ENCODE measurements around the gene KPNA1. TPM values are rescaled to one million over a fixed set of nuclear protein-coding genes. Genes with fewer than 3 reads are reported as not detected.

KPNA1 gene
- total RNA-seq, 1 donor from 2014 or later = 46.0 TPM

DNA sequence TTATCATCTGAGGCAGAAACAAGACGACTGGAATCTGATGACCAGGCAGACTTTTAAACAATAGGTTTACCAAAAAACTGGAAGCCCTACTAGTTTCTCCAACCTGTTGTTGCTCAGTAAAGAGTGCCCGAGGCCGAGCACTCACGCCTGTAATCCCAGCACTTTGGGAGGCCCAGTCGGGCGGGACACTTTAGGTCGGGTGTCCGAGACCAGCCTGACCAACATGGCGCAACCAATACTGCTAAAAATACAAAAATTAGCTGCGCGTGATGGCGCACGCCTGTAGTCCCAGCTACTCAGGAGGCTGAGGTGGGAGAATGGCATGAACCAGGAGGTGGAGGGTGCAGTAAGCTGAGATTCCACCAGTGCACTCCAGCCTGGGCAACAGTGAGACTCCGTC, 97.8 kb downstream of the KPNA1 start:
- DNase-seq (ENCODE audit: low read depth) = peak; percentile 11

DNA sequence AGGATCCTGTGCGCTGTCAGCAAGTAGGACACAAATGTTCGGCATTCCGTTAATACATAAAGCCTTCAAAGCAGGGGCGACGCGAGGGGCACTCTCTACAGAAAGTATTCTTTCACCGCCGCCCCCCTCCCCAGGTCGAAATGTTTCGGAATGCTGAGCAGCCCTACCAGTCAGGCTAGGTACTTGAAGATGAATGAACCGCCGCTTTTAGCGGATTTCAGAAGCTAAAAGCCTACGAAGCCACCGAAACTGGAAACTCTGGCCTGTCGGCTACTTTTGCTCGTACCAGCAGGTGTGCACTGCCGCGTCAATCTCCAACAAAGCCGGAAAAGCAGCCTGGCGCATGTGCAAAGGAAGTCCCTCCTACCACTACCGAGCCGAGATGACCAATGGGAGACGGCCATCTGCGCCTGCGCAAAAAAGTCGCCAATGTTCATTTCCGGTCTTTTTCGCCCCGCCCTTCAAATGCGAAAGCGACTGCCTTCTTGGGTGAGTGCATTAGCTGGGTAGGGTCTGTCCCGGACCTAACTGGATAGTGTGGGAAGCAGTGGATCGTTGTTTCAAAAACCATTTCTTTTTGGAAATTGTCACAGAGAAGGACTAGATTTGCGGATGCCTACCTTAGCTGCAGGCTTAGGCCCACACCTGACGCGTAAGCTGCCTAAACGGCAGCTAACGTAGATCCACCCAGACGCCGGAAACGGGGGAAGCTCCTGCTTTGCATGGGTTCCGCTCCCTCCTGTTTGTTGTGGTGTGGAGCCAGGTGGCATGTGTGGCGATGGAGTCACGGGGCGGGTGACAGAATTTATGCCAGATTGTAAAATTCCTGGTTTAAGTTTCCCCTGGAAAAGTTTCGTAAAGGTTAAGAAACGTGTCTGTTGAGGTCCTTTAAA, 98.7 kb downstream of the KPNA1 start, which contains the start of gene WDR5B:
Gene WDR5B, minus strand, starts transcription at position 301 of the 893 bp plus-strand sequence. CDS start 534 bp downstream, outside the sequence.
- DNase-seq (ENCODE audit: low read depth) = peak; percentile 99

DNA sequence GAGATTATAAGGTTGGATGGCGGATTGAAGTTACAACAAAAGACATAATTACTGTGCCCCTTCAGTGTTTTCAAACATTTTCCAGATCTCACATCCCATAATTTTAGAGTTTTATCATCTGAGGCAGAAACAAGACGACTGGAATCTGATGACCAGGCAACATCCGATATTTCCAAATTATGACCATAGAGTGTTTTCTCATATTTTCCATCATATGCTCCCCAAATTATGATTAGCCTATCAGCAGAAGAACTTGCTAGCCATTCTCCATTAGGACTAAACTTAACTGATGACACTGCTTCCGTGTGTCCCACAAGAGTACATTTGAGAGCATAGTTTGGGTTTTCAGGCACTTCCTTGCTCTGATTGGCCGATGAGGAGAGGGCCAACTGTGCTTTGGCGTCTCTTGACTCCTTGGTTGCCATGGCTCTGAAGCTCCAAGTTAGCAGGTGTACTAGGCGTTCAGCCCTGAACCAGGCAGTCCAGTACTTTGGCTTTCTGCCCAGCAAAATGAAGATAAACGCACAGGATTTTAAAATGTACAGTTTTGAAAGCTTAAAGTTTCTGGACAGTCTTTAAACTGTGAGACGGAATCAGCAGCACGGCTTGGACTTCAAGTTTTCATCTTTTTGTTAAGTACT, 99.5 kb downstream of the KPNA1 start:
- DNase-seq (ENCODE audit: low read depth) = peak; percentile 87

- no peak for DNase-seq (ENCODE audit: low read depth)
Observed at GRCh38 chr3:122414391-122414790, 100.3 kb downstream of the KPNA1 start.

GRCh38 chr3:122410639-122411038, 104.1 kb downstream of the KPNA1 start:
- no peak for DNase-seq (ENCODE audit: low read depth)

- DNase-seq (ENCODE audit: low read depth) = no peak
Observed at GRCh38 chr3:122410111-122410510, 104.6 kb downstream of the KPNA1 start.

GRCh38 chr3:122409446-122409845, 105.3 kb downstream of the KPNA1 start:
- DNase-seq (ENCODE audit: low read depth) = no peak

DNA sequence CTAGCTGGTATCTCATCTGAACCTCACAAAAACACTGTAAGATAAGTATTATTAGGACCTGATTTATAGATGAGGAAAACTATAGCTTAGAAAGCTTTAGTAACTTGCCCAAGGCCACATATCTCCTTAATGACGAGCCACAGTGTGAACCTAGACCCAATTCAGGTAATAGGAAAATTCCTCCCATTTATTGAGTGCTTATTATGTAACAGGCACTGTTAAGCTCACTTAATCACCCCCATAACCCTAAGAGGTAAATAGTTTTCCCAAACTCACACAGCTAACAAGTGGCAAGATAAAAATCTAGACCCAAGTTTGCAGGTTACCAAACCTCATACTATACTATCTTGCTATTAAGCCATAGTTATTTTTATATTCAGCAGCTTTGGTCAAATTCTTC, 106.8 kb downstream of the KPNA1 start:
- no peak for DNase-seq (ENCODE audit: low read depth)

DNA sequence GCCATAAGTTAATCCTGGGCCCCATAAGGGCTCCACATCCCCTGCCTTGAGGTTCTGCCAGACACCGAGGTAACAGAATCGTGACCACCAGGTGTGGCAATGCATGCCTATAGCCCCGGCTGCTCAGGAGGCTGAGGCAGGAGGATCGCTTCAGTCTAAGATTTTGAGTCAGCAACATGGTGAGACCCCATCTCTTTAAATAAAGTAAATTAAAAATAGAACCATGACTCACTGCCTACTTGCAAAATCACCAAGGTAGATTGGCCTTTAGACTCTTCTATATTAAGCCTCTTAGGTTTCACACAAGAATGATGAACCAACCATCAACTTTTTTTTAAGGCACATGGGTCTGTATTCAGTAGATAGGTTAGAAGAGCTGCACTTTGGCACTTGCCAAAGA, 108.5 kb downstream of the KPNA1 start:
- DNase-seq (ENCODE audit: low read depth) = peak; percentile 54

- DNase-seq (ENCODE audit: low read depth) = peak; percentile 67
Observed at GRCh38 chr3:122405015-122405414, 109.7 kb downstream of the KPNA1 start.

GRCh38 chr3:122403489-122403888, 111.2 kb downstream of the KPNA1 start:
- no peak for DNase-seq (ENCODE audit: low read depth)

DNA sequence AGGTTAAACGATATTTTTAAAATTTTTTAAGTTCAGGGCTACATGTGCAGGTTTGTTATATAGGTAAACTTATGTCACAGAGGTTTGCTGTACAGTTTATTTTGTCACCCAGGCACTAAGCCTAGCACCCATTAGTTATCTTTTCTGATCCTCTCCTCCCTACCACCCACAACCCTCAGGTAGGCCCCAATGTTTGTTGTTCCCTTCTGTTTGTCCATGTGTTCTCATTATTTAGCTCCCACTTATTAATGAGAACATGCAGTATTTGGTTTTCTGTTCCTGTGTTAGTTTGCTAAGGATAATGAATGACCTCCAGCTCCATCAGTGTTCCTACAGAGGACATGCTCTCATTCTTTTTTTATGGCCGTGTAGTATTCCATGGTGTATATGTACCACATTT, 115.8 kb downstream of the KPNA1 start:
- no peak for DNase-seq (ENCODE audit: low read depth)

- DNase-seq (ENCODE audit: low read depth) = no peak
Observed at GRCh38 chr3:122397201-122397600, 117.5 kb downstream of the KPNA1 start.

GRCh38 chr3:122396511-122396910, 118.2 kb downstream of the KPNA1 start:
- no peak for DNase-seq (ENCODE audit: low read depth)

DNA sequence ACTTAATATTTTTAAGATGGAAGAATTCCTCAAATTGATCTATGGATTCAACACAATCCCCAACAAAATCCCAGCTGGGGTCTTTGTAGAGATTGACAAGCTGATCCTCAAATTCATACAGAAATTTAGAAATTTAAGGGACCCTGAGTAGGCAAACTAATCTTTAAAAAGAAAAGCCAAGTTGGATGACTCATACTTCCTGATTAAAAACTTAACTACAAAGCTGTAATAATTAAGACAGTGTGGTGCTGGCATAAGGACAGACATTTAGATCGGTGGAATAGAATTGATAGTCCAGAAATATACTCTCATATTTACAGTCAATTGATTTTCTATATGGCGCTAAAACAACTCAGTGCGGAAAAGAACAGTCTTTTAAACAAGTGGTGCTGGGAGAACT, 119.2 kb downstream of the KPNA1 start:
- DNase-seq (ENCODE audit: low read depth) = no peak

DNA sequence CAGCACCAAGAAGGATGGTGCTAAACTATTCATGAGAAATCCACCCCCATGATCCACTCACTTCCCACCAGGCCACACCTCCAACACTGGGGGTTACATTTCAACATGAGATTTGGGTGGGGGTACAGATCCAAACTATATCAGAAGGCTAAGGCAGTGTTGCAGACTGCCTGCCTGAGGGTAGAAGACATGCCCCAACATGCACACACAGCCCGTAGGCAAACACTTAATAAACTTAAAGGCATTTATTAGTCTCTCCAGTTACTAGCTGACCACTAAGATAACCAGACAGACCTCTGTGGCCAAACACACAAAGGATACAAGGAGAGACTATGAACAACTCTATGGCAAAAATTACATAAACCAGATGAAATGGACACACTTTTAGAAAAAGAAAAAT, 120.6 kb downstream of the KPNA1 start:
- peak; percentile 8 for DNase-seq (ENCODE audit: low read depth)

GRCh38 chr3:122392868-122393844, 121.6 kb downstream of the KPNA1 start:
- DNase-seq (ENCODE audit: low read depth) = peak; percentile 51

- no peak for DNase-seq (ENCODE audit: low read depth)
Observed at GRCh38 chr3:122391681-122392446, 122.9 kb downstream of the KPNA1 start.

- DNase-seq (ENCODE audit: low read depth) = no peak
Observed at GRCh38 chr3:122390665-122391064, 124.1 kb downstream of the KPNA1 start.

DNA sequence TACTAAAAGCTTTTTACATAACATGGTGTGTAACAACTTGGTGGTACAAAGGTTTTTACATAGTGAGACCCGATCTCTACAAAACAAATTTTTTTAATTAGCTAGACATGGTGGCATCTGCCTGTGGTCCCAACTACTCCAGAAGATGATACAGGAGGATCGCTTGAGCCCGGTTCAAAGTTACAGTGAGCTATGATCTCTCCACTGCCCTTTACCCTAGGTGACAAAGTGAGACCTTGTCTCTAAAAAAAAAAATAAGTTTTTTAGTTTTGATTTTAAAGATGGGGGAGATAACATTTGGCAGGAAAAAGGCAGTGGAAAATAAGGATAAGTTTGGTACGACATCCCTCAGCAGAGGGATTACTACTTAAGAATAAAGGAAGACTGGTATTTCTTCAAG, 124.8 kb downstream of the KPNA1 start:
- no peak for DNase-seq (ENCODE audit: low read depth)

DNA sequence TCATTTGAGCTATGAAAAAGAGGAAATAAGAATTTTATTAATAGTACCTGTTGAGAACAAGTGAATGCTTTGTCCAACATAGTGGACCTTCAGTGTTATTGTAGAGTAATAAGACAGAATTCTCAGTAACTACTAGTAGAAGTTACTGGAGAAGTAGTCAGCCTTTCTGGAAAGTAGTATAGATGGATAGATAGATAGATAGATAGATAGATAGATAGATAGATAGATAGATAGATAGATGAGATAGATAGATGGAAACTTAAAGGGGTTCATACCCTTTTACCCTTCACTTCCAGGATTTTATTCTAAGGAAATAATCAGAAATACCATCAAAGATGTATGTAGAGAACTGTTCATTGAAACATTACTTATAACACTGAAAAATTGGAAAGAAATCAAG, 125.5 kb downstream of the KPNA1 start:
- DNase-seq (ENCODE audit: low read depth) = no peak
